GM12891 (cell line): ENCODE measurements around the gene TRAFD1.

ENCODE experiments used
- POLR2A ChIP-seq: IDR thresholded peaks from 2 replicates; pipeline ENCODE4 v1.6.1; 2011; ENCODE audit warnings: low read depth, low read length, control low read depth
- POLR2AphosphoS5 ChIP-seq: IDR thresholded peaks from 2 replicates; pipeline ENCODE4 v1.6.1; 2011; ENCODE audit warnings: low read depth, low read length, control low read depth
- POU2F2 ChIP-seq: IDR thresholded peaks from 2 replicates; pipeline ENCODE4 v1.6.1; 2011; ENCODE audit warnings: low read depth, mild to moderate bottlenecking, control low read depth, low read length, moderate library complexity
- SPI1 ChIP-seq: IDR thresholded peaks from 2 replicates; pipeline ENCODE4 v1.6.1; 2011; ENCODE audit warnings: low read depth, low read length, control low read depth
- TAF1 ChIP-seq: IDR thresholded peaks from 2 replicates; pipeline ENCODE4 v1.6.1; 2011; ENCODE audit warnings: low read depth, low read length, control low read depth

- TF ChIP-seq POLR2AphosphoS5 (no peak), POLR2A (no peak), SPI1 (no peak), TAF1 (no peak), POU2F2 (no peak)
These were observed 65.1 kb downstream of the TRAFD1 start for GRCh38 chr12:112190231-112191025.
